ENCODE measurements around the gene FOXP4. TPM values are rescaled to one million over a fixed set of nuclear protein-coding genes. Genes with fewer than 3 reads are reported as not detected.

The FOXP4 gene
- total RNA-seq, 1 donor from 2014 or later, result 30.0 TPM

DNA sequence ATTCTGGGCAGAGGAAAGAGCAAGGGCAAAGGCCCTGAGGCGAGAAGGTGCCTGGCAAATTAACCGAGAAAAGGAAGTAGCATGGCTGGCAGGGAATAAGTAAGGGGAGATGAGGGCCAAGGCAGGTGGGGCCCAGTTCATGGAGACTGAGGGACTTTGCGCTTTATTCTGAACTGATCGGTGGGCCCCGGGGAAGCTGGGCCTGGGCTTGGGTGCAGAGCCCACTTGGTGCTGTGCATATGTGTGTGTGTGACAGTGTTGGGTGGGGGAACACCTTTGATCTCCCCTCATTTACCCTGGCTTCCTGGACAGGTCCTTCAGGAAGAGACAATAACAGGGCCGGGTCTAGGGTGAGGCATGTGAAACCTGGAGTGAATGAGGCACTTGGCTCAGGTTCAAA lies 89.2 kb downstream of the FOXP4 start:
- DNase-seq, result peak; percentile 25
- H3K27me3 ChIP-seq (ENCODE audit: low read depth), result peaks cover 28% of the 10 kb centered on the region
- no peak overlapping the region for H3K27ac ChIP-seq

DNA sequence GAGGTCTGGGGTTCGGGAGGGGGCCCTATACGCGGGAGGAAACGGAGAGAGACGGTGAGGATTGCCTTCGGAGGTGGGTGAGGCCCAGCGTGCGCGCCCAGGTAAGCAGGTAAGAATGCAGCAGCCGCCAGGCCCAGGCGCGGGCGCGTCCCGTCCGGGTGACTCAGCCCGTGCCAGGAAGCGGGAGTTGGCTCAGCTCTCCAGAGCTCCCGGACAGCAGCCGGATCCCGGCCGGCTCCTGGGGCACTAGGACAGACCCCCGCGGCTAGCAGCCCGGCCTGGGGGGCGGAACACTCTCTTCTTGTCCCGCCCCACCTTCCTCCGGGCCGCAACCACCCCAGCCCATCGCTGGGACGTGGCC lies 90.6 kb downstream of the FOXP4 start:
- peak overlapping the region; percentile 57 for H3K4me3 ChIP-seq

More for the DNA sequence above, 89.2 kb downstream of the FOXP4 start:
- H3K4me3 ChIP-seq, result no peak overlapping the region
- H3K36me3 ChIP-seq, result no peaks in the 10 kb centered on the region
- no peak for ATAC-seq
- H3K4me1 ChIP-seq, result peaks cover 23% of the 10 kb centered on the region
- TF ChIP-seq, protein P1, sequence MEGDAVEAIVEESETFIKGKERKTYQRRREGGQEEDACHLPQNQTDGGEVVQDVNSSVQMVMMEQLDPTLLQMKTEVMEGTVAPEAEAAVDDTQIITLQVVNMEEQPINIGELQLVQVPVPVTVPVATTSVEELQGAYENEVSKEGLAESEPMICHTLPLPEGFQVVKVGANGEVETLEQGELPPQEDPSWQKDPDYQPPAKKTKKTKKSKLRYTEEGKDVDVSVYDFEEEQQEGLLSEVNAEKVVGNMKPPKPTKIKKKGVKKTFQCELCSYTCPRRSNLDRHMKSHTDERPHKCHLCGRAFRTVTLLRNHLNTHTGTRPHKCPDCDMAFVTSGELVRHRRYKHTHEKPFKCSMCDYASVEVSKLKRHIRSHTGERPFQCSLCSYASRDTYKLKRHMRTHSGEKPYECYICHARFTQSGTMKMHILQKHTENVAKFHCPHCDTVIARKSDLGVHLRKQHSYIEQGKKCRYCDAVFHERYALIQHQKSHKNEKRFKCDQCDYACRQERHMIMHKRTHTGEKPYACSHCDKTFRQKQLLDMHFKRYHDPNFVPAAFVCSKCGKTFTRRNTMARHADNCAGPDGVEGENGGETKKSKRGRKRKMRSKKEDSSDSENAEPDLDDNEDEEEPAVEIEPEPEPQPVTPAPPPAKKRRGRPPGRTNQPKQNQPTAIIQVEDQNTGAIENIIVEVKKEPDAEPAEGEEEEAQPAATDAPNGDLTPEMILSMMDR (IDR thresholded peaks at IDR 0.05), result no peak
- intact Hi-C loops (cut with DNase I), result no loop called here
- no peaks in the 10 kb centered on the region for H3K9me3 ChIP-seq

DNA sequence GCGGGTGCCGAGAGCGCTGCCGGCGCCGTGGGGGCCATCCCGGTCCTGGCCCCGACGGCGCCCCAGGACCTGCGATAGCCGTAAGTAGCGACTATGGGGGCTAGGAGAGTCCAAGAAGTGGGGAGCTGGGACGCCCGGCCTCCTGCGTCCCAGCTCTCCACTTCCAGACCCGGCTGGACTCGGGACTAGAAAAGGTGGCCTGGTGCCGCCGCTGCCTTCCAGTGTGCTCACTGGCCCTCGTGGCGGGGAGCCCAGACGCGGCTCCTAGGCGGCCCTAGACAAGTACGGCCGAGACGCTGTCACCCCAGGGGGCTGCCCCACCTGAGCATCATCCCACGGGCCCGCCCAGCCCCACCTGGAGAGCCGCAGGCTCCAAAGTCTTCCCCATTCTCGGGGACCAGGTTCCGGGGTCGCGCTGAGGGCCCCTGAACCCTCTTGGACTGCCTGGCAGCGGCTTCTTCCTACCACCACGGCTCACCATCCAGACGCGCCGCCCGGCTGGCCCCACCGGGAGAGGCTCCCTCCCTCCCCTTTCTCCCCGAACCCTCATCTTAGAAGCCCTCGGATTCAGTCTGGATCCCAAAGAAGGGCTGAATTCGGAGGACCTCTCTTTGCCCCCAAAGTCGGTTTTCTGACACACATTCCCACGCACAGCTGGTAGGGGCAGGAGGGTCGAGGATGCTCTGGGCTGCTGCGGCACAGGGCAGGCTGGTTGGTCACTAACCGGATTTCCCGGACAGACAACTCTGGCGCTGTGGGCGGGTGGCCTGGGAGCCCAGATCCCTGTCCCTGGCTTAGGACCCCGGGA lies 91.2 kb downstream of the FOXP4 start:
- intact Hi-C loops (cut with DNase I), result no loop called here
- Histone ChIP-seq H3K27ac (peak overlapping the region; percentile 51), H3K4me3 (peak overlapping the region; percentile 57), H3K27me3 (ENCODE audit: low read depth) (peaks cover 28% of the 10 kb centered on the region), H3K36me3 (no peaks in the 10 kb centered on the region), H3K4me1 (peaks cover 23% of the 10 kb centered on the region), H3K9me3 (no peaks in the 10 kb centered on the region)
- DNase-seq (peak; percentile 48), ATAC-seq (peak; percentile 4 to 25)
- TF ChIP-seq, protein P1 (IDR thresholded peaks at IDR 0.05), result no peak

More for the DNA sequence above, 90.6 kb downstream of the FOXP4 start:
- Histone ChIP-seq H3K27ac (no peak overlapping the region), H3K27me3 (ENCODE audit: low read depth) (peaks cover 28% of the 10 kb centered on the region), H3K36me3 (no peaks in the 10 kb centered on the region), H3K9me3 (no peaks in the 10 kb centered on the region), H3K4me1 (peaks cover 23% of the 10 kb centered on the region)
- TF ChIP-seq, protein P1 (IDR thresholded peaks at IDR 0.05), result no peak
- DNase-seq, result peak; percentile 71
- peak; percentile 73 to 90 for ATAC-seq
- intact Hi-C loops (cut with DNase I), result no loop called here

DNA sequence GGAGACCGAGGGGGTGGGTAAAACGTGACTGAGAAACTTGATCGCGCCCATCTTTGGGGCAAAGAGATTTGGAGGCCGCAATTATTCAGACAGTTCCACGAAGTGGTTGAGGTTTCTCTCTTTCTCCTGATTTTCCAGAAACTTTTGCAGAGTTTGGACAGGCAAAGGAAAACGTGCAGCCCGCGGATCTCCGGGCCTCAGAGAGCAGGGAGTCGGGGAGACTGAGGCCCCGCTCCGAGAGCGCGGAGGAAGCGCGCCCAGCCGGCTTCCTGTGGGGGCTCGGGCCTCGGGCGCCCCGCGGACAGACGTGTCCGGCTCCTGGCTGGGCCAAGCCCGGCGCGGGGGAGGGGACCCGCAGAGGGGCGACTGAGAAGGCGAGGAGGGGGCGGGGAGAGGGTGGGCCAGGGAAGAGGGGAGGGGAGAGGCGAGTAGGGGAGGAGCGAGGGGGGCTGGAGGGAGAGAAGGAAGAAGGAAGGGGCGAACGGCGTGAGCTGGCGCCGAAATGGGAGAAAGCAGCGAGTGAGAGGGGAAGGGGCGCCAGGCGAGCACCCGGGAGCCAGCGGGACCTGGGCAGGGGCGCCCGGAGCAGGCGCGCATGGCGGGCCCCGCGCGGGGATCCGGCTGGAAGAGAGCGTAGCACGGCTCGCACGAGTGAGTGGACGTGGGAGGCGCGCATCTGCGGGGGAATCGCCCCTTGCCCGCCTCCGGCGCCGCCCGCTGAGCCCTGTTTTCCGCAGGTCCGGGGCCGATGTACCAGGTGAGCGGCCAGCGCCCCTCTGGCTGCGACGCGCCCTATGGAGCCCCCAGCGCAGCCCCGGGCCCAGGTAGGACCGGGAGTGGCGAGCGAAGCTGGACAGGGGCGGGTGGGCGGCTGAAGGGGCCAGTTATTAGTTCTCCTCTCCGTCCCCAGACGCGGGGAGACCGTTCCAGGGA lies 92.1 kb downstream of the FOXP4 start, which contains the start of gene MDFI:
MDFI (plus strand) TSS at position 467 of the 933 bp plus-strand sequence; CDS start at position 749, 282 bp downstream.
- DNase-seq (peak; percentile 43), ATAC-seq (peak; percentile 10 to 23)
- TF ChIP-seq, protein P1 (IDR thresholded peaks at IDR 0.05), result no peak
- no peaks in the 10 kb centered on the region for H3K9me3 ChIP-seq
- no peaks in the 10 kb centered on the region for H3K36me3 ChIP-seq
- peak within 1 kb of the TSS; percentile 51 for H3K27ac ChIP-seq
- H3K4me1 ChIP-seq, result peaks cover 30% of the 10 kb centered on the region
- intact Hi-C loops (cut with DNase I), result no loop called here
- peaks cover 28% of the 10 kb centered on the region for H3K27me3 ChIP-seq (ENCODE audit: low read depth)
- peak within 1 kb of the TSS; percentile 57 for H3K4me3 ChIP-seq

All from lower lobe of right lung (tissue), 2 donors.